ENCODE results near the gene LZTS2. TPM values are rescaled to one million over a fixed set of nuclear protein-coding genes. Genes with fewer than 3 reads are reported as not detected.

The LZTS2 gene
- total and polyA plus RNA-seq, 2 of the 8 experiments (the other 6 are each of a cell fraction or from before 2014, with no cell fraction given) = 75.7 to 99.5 TPM

GRCh38 chr10:100978121-100978900 lies 21.3 kb upstream of the LZTS2 start:
- peaks cover 0 to 11% of the 10 kb centered on the region in 2 experiments for H4K20me1 ChIP-seq (replicated peaks in 1 of 2; ENCODE audit: control insufficient read depth in 1 of 2, insufficient read depth in 2 of 2, low read length in 2 of 2)
- no peak overlapping the region for H3K4me3 ChIP-seq (ENCODE audit: extremely low read depth in 1 of 4, insufficient read depth in 2 of 4, low read depth in 3 of 4, low read length in 4 of 4)
- no peak overlapping the region for H3K9ac ChIP-seq (replicated peaks in 1 of 4; ENCODE audit: extremely low read depth in 1 of 4, low read depth in 3 of 4, low read length in 3 of 4)
- H3K4me2 ChIP-seq (ENCODE audit: insufficient read depth in 1 of 2, low read depth in 2 of 2, low read length in 2 of 2) = no peak overlapping the region
- no peaks in the 10 kb centered on the region for H3K23me2 ChIP-seq (ENCODE audit: low read depth, low read length)
- no peak overlapping the region for H3K14ac ChIP-seq (ENCODE audit: insufficient read length)
- WGBS, 2 experiments (ENCODE audit: extremely low coverage in 1 of 2, insufficient coverage in 1 of 2, insufficient read length in 1 of 2, insufficient replicate concordance in 2 of 2, low coverage in 1 of 2, low lambda C conversion rate in 2 of 2, missing lambda C conversion rate in 1 of 2) = 92% methylated on average over 12 of the region's 13 CpGs; no CpG with 5 or more reads in 1 of the 2 experiments
- no peak overlapping the region for H4K91ac ChIP-seq (replicated peaks; ENCODE audit: insufficient read length, low read length)
- H3K18ac ChIP-seq (ENCODE audit: extremely low read depth, low read length) = no peak overlapping the region
- no peak for DNase-seq (ENCODE audit: low read depth in 1 of 2, low spot score in 2 of 2)
- no peak overlapping the region for H2BK12ac ChIP-seq (ENCODE audit: low read depth, low read length)
- no peak for FAIRE-seq
- no peak overlapping the region for H2BK120ac ChIP-seq (replicated peaks; ENCODE audit: low read depth, low read length)
- no peak overlapping the region for H3K56ac ChIP-seq (replicated peaks; ENCODE audit: insufficient read length, low read depth, low read length)
- no peak overlapping the region for H3K4ac ChIP-seq (replicated peaks; ENCODE audit: insufficient read length, low read depth, low read length)
- H3K27me3 ChIP-seq (replicated peaks in 1 of 4; ENCODE audit: control insufficient read depth in 3 of 4, extremely low read depth in 1 of 4, insufficient read depth in 3 of 4, low read length in 3 of 4) = no peaks in the 10 kb centered on the region
- no peak overlapping the region for H2BK5ac ChIP-seq (ENCODE audit: low read depth, low read length)
- H2BK20ac ChIP-seq (ENCODE audit: low read length) = no peak overlapping the region
- CTCF ChIA-PET (ENCODE audit: partially characterized antibody) = interaction anchor here (2.7 kb wide), 1 partner anchor 36 kb away, joined by 9 read pairs; no protein-coding TSS in a partner anchor
- no peak overlapping the region for H3K23ac ChIP-seq (ENCODE audit: insufficient read length)
- no peaks in the 10 kb centered on the region for H3K9me3 ChIP-seq (ENCODE audit: insufficient read depth in 2 of 2, low read depth in 1 of 2, low read length in 1 of 2)
- no peak overlapping the region for H2BK15ac ChIP-seq (ENCODE audit: low read length)
- no peaks in the 10 kb centered on the region for H3K79me1 ChIP-seq (ENCODE audit: low read depth, low read length)
- no peak overlapping the region; the same call in 1 of the 2 replicates for H3K27ac ChIP-seq (ENCODE audit: low read depth, low read length)
- no peaks in the 10 kb centered on the region for H3K79me2 ChIP-seq (ENCODE audit: control insufficient read depth in 1 of 2, insufficient read depth in 2 of 2, low read length in 2 of 2)
- no peak overlapping the region for H4K8ac ChIP-seq (ENCODE audit: extremely low read depth, insufficient read depth, low read length)
- H3K36me3 ChIP-seq (ENCODE audit: control insufficient read depth in 2 of 4, insufficient read depth in 4 of 4, low read length in 3 of 4) = peaks cover 0 to 18% (median 5%) of the 10 kb centered on the region in 4 experiments; a peak in 4 of 8 replicates
- H2AFZ ChIP-seq (ENCODE audit: low read length) = no peak overlapping the region
- TF ChIP-seq ATF3 (IDR thresholded peaks at IDR 0.05; ENCODE audit: insufficient read depth, low read depth, low read length) (no peak), ASH2L (IDR thresholded peaks at IDR 0.05; ENCODE audit: low read length) (no peak), BACH1 (IDR thresholded peaks at IDR 0.05; ENCODE audit: low read length) (no peak), HDAC2 (IDR thresholded peaks at IDR 0.05; ENCODE audit: borderline replicate concordance in 1 of 2, low read depth in 2 of 2, low read length in 2 of 2) (no peak)
- no peak overlapping the region for H4K5ac ChIP-seq (ENCODE audit: insufficient read length, low read depth, low read length)
- H2AK5ac ChIP-seq (ENCODE audit: low read depth, low read length) = no peak overlapping the region
- POLR2A ChIA-PET (ENCODE audit: partially characterized antibody) = interaction anchor here (1.0 to 1.1 kb wide), 2 partner anchors 8 to 10 kb away, joined by 3 read pairs; no protein-coding TSS in a partner anchor
- no peaks in the 10 kb centered on the region for H3K4me1 ChIP-seq (replicated peaks in 1 of 4; ENCODE audit: control insufficient read depth in 3 of 4, insufficient read depth in 4 of 4, low read length in 3 of 4)
